ENCODE data around the gene TM4SF4. TPM values are rescaled to one million over a fixed set of nuclear protein-coding genes. Genes with fewer than 3 reads are reported as not detected.
A peak's percentile ranks its signal among the peaks of the same experiment; 100 is the strongest.

The TM4SF4 gene
- polyA plus RNA-seq, 2 donors, result 0.02 to 0.12 TPM

- Histone ChIP-seq H3K27ac (ENCODE audit: low read depth in 2 of 2, low read length in 1 of 2) (peak overlapping the region in 1 of 2 donors; percentile 3), H3K27me3 (ENCODE audit: control insufficient read depth in 1 of 2, insufficient read depth in 2 of 2, low read length in 2 of 2) (no peaks in the 10 kb centered on the region), H3K4me1 (ENCODE audit: control insufficient read depth in 2 of 2, insufficient read depth in 2 of 2, low read length in 1 of 2) (no peaks in the 10 kb centered on the region), H3K9me3 (ENCODE audit: control insufficient read depth in 2 of 2, insufficient read depth in 1 of 2, low read depth in 1 of 2, low read length in 1 of 2) (no peaks in the 10 kb centered on the region), H3K36me3 (ENCODE audit: control insufficient read depth in 2 of 2, insufficient read depth in 2 of 2, low read length in 1 of 2) (no peaks in the 10 kb centered on the region), H3K4me3 (ENCODE audit: low read depth in 1 of 2, low read length in 2 of 2) (no peak overlapping the region)
- WGBS, 2 donors, result 70 to 74% methylated on average over 2 of the region's 2 CpGs
Measured at GRCh38 chr3:149552700-149553099, 78.2 kb downstream of the TM4SF4 start.

Other genes with a start within 250 kb of the TM4SF4 start
- gene TM4SF18, start 141.1 kb upstream of the TM4SF4 start, polyA plus RNA-seq, result 1 to 10 TPM in 1 of 2 donors, under 1 TPM in 1; 0.53 to 1.2 TPM
- gene TM4SF1, start 97.0 kb upstream of the TM4SF4 start, polyA plus RNA-seq, result 100 to 1,000 TPM; 127 to 172 TPM
- gene WWTR1, start 183.3 kb downstream of the TM4SF4 start, polyA plus RNA-seq, result 10 to 100 TPM; 29.2 to 31.2 TPM